GM12872 (cell line): Measurements from ENCODE around the gene ITSN2.

Source experiments
- TF ChIP-seq, protein P1 (sequence below): IDR thresholded peaks from 3 replicates; pipeline ENCODE4 v1.5.1; 2011; ENCODE audit warnings: low read depth, mild to moderate bottlenecking, low read length, moderate library complexity; ENCODE audit not compliant: insufficient read depth

ITSN2 gene

DNA sequence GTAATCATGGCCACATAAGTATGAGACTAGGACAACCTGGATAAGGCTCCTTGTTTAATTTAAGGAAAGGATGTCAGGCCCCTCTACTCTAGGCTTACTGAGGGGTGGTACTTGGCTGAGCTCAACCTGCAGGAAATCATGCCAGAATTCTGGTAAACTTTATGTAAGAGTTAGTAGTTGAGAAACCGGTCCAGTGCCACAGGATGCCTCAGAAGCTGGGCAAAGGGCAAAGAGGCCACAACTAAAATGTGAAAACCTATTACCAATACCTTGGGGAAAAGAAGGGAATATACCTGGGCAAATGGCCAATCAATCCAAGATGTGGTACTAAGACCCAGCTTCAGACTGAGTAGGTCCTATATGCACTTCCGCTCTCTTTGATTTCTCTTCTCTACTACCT, 86.7 kb downstream of the ITSN2 start:
- TF ChIP-seq, protein P1, sequence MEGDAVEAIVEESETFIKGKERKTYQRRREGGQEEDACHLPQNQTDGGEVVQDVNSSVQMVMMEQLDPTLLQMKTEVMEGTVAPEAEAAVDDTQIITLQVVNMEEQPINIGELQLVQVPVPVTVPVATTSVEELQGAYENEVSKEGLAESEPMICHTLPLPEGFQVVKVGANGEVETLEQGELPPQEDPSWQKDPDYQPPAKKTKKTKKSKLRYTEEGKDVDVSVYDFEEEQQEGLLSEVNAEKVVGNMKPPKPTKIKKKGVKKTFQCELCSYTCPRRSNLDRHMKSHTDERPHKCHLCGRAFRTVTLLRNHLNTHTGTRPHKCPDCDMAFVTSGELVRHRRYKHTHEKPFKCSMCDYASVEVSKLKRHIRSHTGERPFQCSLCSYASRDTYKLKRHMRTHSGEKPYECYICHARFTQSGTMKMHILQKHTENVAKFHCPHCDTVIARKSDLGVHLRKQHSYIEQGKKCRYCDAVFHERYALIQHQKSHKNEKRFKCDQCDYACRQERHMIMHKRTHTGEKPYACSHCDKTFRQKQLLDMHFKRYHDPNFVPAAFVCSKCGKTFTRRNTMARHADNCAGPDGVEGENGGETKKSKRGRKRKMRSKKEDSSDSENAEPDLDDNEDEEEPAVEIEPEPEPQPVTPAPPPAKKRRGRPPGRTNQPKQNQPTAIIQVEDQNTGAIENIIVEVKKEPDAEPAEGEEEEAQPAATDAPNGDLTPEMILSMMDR: no peak

DNA sequence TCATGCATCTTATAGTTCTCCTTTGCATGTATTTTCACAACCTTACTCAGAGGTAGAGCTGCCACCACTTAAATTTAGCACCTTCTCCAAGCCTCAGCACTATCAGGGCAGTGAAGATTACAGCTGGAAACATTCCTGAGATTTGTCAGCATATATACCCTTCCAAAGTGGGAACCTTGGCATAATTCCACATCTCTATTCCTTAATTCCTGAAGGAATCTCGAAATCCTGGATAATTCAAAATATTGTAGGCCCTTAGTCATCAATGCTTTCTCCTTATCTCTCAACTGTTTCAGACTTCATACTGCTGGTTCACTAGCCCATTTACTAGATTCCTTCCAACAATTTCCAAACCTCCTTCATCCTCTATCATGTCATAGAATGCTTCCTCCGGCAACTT, 87.4 kb downstream of the ITSN2 start:
- TF ChIP-seq, protein P1: no peak

DNA sequence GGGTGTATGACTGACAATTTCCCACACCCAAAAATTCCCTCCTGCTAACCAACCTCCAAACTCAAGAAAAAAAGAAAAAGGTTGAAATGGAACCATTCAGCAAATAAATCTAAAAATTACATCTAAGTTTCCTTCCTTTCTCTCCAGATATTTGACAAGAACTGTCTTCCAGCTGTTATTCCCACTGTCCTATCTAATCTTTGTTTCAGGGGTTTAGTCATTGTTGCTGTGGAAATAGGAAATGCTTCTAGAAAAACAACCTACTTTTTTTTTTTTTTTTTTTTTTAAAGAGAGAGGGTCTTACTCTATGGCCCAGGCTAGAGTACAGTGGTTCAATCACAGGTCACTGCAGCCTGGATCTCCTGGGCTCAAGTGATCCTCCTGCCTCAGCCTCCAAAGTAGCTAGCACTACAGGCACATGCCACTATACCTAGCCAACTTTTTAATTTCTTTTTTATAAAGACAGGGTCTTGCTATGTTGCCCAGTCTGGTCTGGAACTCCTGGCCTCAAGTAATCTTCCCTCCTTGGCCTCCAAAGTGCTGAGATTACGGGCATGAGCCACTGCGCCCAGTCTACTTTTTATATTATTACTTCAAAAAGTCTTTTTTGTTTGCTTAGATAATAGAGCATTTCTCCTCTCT, 88.1 kb downstream of the ITSN2 start:
- TF ChIP-seq, protein P1: no peak

DNA sequence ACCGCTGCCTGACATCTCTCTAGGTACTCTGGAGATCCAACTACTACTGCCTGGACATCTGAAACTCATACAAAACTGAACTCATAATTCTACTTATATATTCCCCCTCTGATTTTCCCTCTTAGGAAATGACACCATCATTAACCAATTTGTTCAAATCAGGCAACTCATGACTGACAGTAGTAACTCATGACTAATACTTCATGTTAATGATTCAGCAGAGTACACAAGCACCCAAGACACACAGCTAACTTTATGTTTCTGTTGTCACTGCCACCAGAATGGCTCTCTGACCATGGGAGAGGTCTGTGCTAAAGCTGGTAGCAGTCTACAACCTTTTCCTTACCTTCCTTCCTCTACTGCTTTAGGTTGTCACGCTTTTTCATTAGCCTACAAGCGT, 91.1 kb downstream of the ITSN2 start:
- TF ChIP-seq, protein P1: no peak

DNA sequence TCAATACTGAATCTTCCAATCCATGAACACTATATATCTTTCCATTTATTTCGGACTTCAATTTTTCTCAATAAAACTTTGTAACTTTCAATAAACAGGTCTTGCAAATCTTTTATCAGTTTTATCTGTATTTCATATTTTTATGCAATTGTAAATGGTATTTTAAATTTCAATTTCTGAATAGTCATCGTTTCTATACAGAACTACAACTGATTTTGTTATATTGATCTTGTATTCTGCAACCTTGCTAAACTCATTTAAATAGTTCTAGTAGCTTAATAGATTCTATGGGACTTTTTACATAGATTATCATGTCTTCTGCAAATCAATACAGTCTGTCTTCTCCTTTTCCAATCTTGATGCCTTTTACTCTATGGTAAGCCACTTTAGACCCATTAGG, 95.1 kb downstream of the ITSN2 start:
- TF ChIP-seq, protein P1: no peak

DNA sequence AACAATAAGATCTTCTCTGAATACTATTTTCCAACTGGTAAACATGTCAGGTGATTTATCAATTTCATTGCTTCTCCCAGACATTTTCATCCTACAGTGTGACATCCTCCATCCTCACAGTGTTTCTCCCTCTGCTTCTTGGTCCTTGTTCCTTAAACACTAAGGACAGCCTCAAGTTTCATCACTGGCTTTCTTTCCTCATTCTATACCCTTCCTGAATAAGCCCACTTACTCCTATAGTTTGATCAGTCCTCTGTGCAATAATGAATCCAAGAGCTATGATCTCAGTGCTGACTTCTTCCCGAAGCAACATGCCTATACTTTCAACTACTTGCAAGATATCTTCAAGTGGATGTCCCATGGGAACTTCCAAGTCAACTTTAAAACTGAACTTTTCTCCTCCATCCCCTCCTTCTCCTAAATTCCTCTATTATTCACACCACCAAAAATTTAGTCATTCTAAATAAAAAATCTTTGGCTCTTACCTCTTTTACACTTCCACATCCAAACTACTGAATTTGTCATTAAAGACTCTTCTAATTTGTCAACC, 97.8 kb downstream of the ITSN2 start:
- TF ChIP-seq, protein P1: no peak

DNA sequence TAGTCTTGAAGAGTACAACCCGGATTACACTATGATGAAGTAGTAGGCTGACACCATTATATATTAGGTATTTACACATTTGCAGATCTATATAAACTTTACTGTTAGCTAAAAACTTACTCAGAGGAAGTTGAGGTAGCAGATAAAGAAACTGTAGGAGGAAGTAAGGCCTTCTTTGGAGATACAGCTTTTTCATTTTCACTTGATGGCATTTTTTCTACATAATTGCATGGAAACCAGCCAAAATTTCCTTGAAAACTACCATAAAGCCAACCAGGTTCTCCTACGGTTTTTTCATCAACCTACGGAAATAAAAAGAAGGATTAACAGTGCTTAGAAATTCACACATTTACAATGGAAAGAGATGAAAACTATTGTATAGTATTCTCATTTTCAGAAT, 98.9 kb downstream of the ITSN2 start:
- TF ChIP-seq, protein P1: no peak
